HG02571 (cell line): Measurements from ENCODE around the gene ARMCX1.
"Not testable (repeated sequence)": the region's sequence is repeated elsewhere in the genome, so short reads cannot be mapped to it uniquely, and the experiment has no call there.

Experiments used
- ATAC-seq: cut with Tn5 transposase; IDR thresholded peaks from one replicate; pipeline ENCODE4 v1.9.1; 2021; ENCODE audit warnings: mild to moderate bottlenecking, moderate library complexity; ENCODE audit not compliant: unreplicated experiment

Gene ARMCX1

GRCh38 chrX:101550362-101550750, at the start of gene ARMCX1:
ARMCX1 (plus strand) TSS chrX:101550547; CDS start chrX:101552931, 2,384 bp downstream.
- no peak for ATAC-seq

DNA sequence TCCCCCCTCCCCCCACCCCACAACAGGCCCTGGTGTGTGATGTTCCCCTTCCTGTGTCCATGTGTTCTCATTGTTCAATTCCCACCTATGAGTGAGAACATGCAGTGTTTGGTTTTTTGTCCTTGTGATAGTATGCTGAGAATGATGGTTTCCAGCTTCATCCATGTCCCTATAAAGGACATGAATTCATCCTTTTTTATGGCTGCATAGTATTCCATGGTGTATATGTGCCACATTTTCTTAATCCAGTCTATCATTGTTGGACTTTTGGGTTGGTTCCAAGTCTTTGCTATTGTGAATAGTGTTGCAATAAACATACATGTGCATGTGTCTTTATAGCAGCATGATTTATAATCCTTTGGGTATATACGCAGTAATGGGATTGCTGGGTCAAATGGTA, 47.4 kb upstream of the ARMCX1 start:
- not testable (repeated sequence) for ATAC-seq

GRCh38 chrX:101507372-101507771, 43.0 kb upstream of the ARMCX1 start:
- ATAC-seq = no peak

GRCh38 chrX:101507986-101508385, 42.4 kb upstream of the ARMCX1 start:
- ATAC-seq = no peak

- no peak for ATAC-seq
Observed at GRCh38 chrX:101530944-101531343, 19.4 kb upstream of the ARMCX1 start.

DNA sequence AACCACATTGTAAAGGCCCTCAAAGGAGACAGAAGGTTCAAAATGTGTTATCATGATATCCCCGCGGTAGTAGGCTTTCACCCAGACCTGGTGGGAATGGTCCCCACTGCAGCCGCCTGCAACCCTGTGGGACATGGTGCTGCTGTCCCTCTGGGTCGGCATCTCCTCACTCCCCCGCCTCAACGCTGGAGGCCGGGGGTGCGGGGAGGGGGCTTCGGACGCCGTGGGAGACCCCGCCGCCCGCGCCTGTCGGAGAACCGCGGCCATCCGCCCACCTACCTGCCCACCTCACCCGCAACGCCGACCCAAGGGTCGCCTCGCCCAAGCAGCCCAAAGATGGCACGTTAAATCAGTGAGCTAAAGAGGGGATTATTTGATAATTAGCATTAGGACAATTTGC, 11.2 kb upstream of the ARMCX1 start:
- ATAC-seq = no peak

DNA sequence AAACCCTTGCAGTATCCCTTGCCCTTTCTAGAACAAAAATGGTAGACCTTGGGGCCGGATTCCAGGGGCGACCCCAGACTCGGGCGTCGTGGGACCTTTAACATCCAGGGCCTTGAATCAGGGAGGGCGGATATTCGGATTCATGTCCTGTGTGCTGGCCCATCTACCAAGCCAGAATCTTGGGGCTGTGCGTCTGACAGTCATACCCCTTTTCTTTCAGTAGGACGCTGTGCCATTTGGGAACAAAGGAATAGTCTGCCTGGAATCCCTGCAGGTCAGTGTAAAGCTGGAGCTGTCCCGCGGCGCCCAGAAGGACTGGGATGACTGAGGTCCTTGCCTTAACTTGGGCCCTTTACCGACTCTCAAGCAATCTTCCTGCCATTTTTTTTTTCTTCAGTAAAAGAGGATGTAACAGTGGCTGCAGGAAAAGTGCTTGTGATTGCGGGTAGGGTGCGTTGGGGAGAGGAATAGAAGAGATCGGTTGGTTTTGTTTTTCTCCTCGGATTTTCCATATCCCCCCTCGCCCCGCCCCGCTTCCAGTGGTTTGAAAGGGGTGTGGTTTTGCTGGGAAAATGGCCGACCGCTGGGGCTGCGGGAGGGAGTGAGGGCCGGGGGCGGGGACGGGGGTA, 518 bp downstream of the ARMCX1 start:
- no peak for ATAC-seq

DNA sequence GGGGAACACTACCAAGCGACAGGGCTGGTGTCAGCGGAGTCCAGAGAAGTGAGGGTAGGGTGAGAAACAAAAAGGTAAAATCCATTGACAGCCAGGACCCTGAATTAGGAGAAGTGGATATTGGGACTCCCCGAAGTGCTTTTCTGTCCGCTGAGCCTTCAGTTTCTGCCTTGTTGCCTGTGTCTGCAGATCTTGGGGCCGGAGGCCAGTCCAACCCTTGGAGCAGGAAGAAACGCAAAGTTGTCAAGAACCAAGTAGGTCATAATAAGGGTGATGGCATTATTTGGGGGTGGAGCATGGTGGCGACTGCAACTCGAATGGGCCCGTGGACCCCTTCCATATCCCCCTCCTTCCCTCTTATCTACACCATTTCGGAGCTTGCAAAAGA, 1.0 kb downstream of the ARMCX1 start:
- no peak for ATAC-seq

GRCh38 chrX:101552714-101553113, 2.4 kb downstream of the ARMCX1 start:
- ATAC-seq = no peak

- no peak for ATAC-seq
Observed at GRCh38 chrX:101564651-101565050, 14.3 kb downstream of the ARMCX1 start.

DNA sequence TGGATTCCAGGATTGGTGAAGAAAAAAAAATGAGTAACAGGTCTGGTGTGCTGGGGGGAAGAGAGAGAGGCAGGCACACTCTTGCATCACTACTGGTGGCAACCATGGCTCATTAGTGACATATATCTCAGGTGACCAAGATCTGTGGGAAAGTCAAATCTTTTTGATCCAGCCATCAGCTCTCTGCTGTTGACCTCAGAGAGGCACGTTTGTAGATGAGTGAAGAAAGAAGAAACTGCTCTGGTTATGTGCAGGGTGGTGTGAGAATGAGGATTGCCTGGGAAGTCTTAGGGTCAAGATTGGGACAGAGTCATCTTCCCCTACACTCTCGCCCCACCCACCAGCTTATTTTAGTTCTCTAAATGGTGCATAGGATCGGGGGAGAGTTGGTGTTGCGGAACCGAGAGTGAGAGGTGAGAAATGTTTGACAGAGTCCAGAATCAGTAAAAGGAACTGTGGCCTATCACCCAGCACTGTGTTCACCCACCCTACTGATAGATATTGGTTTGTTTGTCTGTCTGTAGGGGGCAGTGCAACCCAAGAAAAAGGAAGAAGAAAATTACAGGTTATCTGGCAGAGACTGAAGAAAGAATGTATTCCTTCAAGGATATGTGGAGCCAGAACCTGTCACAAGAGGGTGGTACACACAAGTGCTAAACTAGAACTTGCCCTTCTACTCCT, 45.5 kb downstream of the ARMCX1 start:
- ATAC-seq = peak; percentile 98

- ATAC-seq = not testable (repeated sequence)
Observed at GRCh38 chrX:101599592-101599991, 49.2 kb downstream of the ARMCX1 start.

DNA sequence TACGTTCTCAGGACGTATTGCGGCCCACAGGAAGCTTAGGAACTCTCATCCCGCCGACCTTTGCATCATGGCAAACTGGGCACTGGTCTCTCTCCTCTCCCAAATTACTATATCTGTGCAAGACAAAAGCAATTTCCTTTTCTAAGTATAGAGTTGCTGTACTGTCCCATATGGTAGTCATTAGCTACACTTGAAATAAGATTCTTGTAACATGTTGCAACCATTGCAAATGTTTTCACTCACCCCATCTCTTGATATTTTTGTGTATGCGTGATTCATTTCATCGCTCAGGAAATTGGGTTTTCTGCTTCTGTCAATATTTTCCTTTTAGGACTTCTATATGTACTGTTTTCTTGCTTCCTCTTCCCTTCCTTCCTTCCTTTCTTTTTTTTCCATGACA, 51.7 kb downstream of the ARMCX1 start:
- no peak for ATAC-seq
